ENCODE data around the gene TLR2.

The TLR2 gene

DNA sequence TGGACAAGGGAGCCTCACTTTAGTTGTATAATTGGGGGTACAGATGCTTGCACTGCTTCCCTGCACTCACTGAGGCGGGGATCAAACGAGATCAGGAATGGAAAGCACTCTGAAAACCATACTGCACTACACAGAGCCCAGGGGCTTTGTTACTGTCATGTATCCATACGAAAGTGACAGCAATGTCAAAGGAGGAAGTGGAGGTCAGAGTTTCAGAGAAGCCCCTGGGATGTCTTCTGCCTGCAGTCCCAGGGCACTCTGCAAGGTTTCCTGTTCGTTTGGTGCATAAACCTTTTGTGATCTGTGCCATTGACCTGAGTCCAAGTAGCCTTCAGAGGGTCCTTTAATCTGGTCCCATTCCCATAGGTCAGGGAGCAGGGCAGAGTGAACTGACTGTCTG is 44.6 kb downstream of the TLR2 start:
- H3K27ac ChIP-seq, result no peak overlapping the region
- no peak for DNase-seq (ENCODE audit: low read depth, low spot score)

DNA sequence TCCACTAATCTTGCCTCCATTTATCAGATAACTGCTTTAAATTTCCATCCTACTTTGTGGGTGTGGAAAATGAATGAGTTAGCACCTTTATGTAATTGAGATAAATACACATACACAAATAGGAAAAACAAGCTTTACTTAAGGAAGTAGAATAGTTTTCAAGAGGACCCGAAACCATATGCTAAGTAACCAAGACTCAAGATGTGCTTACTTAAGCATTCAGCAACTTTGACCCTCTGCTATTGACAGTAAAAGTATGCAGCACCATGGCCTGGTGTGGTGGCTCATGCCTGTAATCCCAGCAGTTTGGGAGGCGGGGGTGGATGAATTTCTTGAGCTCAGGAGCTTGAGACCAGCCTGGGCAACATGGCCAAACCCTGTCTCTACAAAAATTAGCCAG is 45.8 kb downstream of the TLR2 start:
- DNase-seq (ENCODE audit: low read depth, low spot score), result no peak

DNA sequence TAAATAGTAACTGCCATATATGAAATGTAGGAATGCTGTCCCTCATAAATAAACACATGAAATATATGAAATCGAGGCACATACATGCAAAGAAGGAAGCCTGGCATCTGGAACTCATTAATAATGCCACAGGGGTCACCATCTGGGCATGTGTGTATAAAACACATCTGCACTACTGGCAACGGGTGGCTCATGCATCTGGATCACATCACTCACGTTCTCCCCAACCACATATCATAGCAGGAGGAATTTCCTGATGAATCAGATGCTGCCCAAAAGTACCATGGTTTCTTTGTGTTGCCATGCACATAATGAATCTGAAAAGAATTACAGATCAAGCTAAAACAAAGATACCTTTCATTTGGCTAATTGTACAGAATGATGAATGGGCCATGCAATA is 47.2 kb downstream of the TLR2 start:
- peak; percentile 41 for DNase-seq (ENCODE audit: low read depth, low spot score)
- H3K27ac ChIP-seq, result peak overlapping the region; percentile 37

More for the DNA sequence above, 45.8 kb downstream of the TLR2 start:
- no peak overlapping the region for H3K27ac ChIP-seq

DNA sequence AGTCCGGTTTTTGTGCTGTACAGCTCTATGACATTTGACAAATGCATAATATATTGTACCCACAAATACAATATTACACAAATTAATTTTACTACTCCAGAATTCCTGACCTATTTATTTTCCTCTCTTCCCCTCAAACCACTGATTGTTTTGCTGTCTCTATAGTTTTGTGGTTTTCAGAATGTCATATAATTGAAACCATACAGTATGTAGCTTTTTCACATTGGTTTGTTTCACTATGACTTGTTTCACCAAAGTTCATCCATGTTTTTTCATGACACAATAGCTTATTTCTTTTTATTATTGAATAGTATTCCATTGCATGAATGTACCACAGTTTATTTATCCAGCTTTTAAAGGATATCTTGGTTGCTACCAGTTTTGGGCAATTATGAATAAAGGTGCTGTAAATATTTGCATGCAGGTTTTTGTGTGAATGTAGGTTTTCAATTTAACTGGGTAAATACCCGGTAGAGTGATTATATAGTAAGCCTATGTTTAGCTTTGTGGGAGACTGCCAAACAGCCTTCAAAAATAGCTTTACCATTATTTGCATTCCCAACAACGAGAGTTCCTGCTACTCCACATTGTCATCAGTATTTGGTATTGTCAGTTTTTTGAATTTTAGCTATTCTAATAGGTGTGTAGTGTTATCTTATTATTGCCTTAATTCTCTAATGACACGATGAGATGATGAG is 49.8 kb downstream of the TLR2 start:
- no peak overlapping the region for H3K27ac ChIP-seq
- no peak for DNase-seq (ENCODE audit: low read depth, low spot score)

DNA sequence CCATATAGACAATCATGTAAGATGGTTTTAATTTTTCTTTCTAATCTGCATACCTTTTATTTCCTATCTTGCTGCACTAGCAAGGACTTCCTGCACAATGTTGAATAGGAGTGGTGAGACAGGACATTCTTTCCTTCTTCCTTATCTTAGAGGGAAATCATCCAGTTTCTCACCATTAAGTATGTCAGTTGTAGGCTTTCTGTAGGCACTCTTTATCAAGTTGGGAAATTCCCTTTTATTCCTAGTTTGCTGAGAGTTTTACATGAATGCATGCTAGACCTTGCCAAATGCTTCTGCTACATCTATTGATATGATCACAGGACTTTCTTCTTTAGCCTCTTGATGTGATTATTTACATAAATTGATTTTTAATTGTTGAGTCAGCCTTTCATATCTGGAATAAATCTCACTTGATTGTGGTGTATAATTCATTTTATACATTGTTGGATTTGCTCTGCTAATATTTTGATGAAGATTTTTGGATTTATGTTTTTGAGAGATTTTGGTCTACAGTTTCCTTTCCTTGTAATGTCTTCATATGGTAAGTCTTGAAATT is 51.9 kb downstream of the TLR2 start:
- no peak overlapping the region for H3K27ac ChIP-seq
- DNase-seq (ENCODE audit: low read depth, low spot score), result no peak

DNA sequence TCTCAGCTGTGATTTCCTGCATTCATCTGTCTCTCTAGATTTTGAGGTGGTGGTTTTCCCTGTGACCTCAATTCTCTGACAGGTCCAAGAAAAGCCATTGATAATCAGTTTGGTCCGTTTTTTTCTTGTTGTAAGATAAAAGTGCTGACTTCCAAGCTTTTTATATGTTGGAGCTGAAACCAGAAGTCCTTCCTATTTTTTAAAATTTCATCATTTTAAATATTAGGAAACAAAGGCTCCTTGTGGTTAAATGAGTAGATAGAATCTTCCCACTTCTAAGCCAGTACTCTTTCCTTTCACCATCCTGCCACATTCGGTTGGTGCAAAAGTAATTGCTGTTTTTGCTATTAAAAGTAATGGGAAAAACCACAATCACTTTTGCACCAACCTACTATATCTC is 57.5 kb downstream of the TLR2 start:
- no peak overlapping the region for H3K27ac ChIP-seq
- no peak for DNase-seq (ENCODE audit: low read depth, low spot score)

DNA sequence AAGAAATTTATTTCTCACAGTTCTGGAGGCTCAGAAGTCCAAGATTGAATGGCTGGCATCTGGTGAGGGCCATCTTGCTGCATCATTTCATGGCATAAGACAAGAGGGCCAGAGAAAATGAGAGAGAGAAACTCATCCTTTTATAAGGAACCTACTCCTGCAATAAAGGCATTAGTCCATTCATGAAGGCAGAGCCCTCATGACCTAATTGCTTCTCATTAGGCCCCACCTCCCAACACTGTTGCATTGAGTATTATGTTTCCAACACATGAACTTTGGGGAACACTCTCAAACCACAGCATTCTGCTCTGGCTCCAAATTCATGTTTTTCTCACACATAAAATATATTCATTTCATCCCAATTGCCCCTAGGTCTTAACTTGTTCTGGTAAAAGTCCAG is 61.6 kb downstream of the TLR2 start:
- DNase-seq (ENCODE audit: low read depth, low spot score), result no peak
- no peak overlapping the region for H3K27ac ChIP-seq

DNA sequence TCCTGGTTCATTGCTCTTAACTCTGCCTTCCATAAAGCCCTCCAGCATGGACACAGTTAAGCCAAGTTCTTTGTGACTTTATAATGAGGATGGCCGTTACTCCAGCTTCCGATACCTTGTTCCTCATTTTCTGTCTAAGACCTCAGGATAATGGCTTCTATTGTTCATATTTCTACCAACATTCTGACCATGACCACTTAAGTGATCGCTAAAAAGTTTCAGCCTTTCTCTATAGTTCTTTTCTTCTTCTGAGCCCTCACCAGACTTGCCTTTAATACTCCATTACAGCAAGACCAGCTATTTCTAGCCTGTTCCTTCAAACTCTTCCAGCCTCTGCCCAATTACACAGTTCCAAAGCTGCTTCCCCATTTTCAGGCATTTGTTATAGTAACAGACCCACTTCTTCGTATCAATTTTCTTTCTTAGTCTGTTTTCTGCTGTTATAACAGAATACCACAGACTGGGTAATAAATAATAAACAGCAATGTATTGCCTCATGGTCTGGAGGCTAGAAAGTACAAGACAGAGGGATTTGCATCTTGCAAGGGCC is 63.4 kb downstream of the TLR2 start:
- peak overlapping the region; percentile 40 for H3K27ac ChIP-seq
- no peak for DNase-seq (ENCODE audit: low read depth, low spot score)

DNA sequence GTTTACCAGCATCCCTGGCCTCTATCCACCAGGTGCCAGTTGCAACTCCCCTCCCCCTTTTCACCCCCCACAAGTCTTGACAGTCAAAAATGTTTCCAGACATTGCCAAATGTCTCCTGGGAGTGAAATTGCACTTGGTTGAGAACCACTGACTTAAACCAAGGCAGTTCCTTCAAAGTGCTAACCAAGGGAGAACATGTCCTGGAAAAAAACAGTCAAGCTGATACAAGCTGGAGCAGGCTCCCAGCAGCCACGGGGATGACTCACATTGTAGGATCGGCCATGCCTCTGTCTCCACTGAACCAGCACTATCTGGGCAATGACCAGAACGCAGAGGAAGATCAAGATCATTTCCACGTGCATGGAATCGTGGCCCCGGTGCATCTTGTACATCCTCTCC is 64.3 kb downstream of the TLR2 start:
- peak; percentile 76 for DNase-seq (ENCODE audit: low read depth, low spot score)
- H3K27ac ChIP-seq, result peak overlapping the region; percentile 40

DNA sequence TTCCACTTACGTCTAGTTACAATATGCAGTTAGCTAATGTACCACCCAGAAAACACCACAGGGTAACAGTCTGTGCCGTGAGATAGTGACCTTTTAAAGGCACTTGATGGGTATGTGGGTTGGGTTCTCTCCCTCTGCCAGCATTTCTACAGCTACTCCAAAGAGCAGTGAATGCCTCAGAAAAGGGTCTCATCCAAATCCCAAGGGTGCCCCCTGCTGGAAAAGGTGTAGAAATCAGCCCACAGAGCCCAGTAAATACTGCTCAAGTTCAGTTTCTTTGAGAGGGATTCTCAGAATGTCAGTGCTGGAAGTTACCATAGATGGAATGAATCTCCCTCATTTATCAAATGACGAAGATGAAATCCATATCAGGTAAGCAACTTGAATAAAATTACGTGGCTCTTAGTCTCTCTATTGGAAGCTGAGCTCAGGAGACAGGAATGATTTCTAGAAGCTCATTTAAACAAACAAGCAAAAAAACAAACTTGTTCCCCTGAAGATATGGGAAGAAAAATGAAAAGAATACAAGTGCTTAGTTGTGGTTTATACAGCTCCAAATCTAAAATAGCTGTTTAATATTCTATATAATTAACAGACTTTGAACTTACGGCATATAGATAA is 66.2 kb downstream of the TLR2 start:
- no peak for DNase-seq (ENCODE audit: low read depth, low spot score)
- H3K27ac ChIP-seq, result no peak overlapping the region

DNA sequence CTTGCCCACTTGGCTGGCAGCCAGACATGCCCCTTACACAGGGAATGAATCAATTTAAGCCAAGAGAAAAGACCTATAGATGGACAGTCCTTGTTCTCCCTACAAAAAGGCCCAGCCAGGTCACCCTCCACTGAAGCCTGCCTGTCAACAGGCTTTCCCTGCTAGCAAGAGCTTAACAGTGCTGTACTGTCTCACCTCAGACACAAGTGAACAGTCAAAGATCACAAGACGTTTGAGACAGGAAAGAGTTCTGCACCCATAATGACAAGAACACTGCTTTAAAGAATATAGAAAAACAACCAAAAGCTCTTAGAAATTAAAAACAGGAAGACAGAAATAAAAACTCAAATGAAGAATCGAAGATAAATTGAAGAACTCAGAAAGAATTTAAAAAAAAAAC is 71.1 kb downstream of the TLR2 start:
- H3K27ac ChIP-seq, result no peak overlapping the region
- no peak for DNase-seq (ENCODE audit: low read depth, low spot score)
